T-helper 2 cell treated with Interferon-gamma antibody and Interleukin-4, amounts not matched to agents 5 μg/mL and 100 μg/mL, for 36 hours (primary cell): ENCODE measurements around the gene CAMTA1.
"Not testable (repeated sequence)": the region's sequence is repeated elsewhere in the genome, so short reads cannot be mapped to it uniquely, and the experiment has no call there.

Experiments
- DNase-seq: peaks from one replicate; pipeline ENCODE4 v3.0.0; 2021; ENCODE audit warnings: low spot score
- H3K27ac Mint-ChIP-seq: one replicate; pipeline ENCODE4 v1.8.0; 2021; ENCODE audit warnings: mild to moderate bottlenecking, mixed read lengths
- H3K27me3 Mint-ChIP-seq: one replicate; pipeline ENCODE4 v1.8.0; 2021; ENCODE audit warnings: low read depth, mixed read lengths
- H3K36me3 Mint-ChIP-seq: one replicate; pipeline ENCODE4 v1.8.0; 2021; ENCODE audit warnings: low read depth, mixed read lengths
- H3K4me1 Mint-ChIP-seq: one replicate; pipeline ENCODE4 v1.8.0; 2021; ENCODE audit warnings: low read depth, mixed read lengths
- H3K4me3 Mint-ChIP-seq: one replicate; pipeline ENCODE4 v1.8.0; 2022; ENCODE audit warnings: mild to moderate bottlenecking, moderate library complexity, mixed read lengths
- H3K9me3 Mint-ChIP-seq: one replicate; pipeline ENCODE4 v1.8.0; 2021; ENCODE audit warnings: mixed read lengths

CAMTA1 gene

GRCh38 chr1:7588457-7588827 is 803.2 kb downstream of the CAMTA1 start:
- no peak overlapping the region for H3K27ac Mint-ChIP-seq
- H3K27me3 Mint-ChIP-seq: no peaks in the 10 kb centered on the region
- H3K36me3 Mint-ChIP-seq: no peaks in the 10 kb centered on the region
- H3K4me1 Mint-ChIP-seq: no peaks in the 10 kb centered on the region
- H3K4me3 Mint-ChIP-seq: no peak overlapping the region
- H3K9me3 Mint-ChIP-seq: no peaks in the 10 kb centered on the region
- DNase-seq: no peak

GRCh38 chr1:7589080-7589735 is 804.0 kb downstream of the CAMTA1 start:
- no peaks in the 10 kb centered on the region for H3K9me3 Mint-ChIP-seq
- no peaks in the 10 kb centered on the region for H3K27me3 Mint-ChIP-seq
- no peaks in the 10 kb centered on the region for H3K36me3 Mint-ChIP-seq
- no peak overlapping the region for H3K27ac Mint-ChIP-seq
- no peak overlapping the region for H3K4me3 Mint-ChIP-seq
- no peak for DNase-seq
- no peaks in the 10 kb centered on the region for H3K4me1 Mint-ChIP-seq

GRCh38 chr1:7589774-7590425 is 804.6 kb downstream of the CAMTA1 start:
- H3K36me3 Mint-ChIP-seq: no peaks in the 10 kb centered on the region
- no peak overlapping the region for H3K4me3 Mint-ChIP-seq
- DNase-seq: no peak
- no peak overlapping the region for H3K27ac Mint-ChIP-seq
- no peaks in the 10 kb centered on the region for H3K4me1 Mint-ChIP-seq
- H3K27me3 Mint-ChIP-seq: no peaks in the 10 kb centered on the region
- H3K9me3 Mint-ChIP-seq: no peaks in the 10 kb centered on the region

- H3K36me3 Mint-ChIP-seq: no peaks in the 10 kb centered on the region
- H3K27me3 Mint-ChIP-seq: no peaks in the 10 kb centered on the region
- DNase-seq: no peak
- no peaks in the 10 kb centered on the region for H3K4me1 Mint-ChIP-seq
- no peak overlapping the region for H3K27ac Mint-ChIP-seq
- H3K4me3 Mint-ChIP-seq: no peak overlapping the region
- no peaks in the 10 kb centered on the region for H3K9me3 Mint-ChIP-seq
These were observed 805.2 kb downstream of the CAMTA1 start for GRCh38 chr1:7590426-7590790.

- H3K36me3 Mint-ChIP-seq: no peaks in the 10 kb centered on the region
- H3K4me1 Mint-ChIP-seq: no peaks in the 10 kb centered on the region
- H3K4me3 Mint-ChIP-seq: no peak overlapping the region
- DNase-seq: no peak
- H3K9me3 Mint-ChIP-seq: no peaks in the 10 kb centered on the region
- no peaks in the 10 kb centered on the region for H3K27me3 Mint-ChIP-seq
- no peak overlapping the region for H3K27ac Mint-ChIP-seq
These were observed 806.3 kb downstream of the CAMTA1 start for GRCh38 chr1:7591565-7591964.

GRCh38 chr1:7592120-7592798 is 807.0 kb downstream of the CAMTA1 start:
- Mint-ChIP-seq H3K4me1 (no peaks in the 10 kb centered on the region), H3K27ac (no peak overlapping the region), H3K27me3 (no peaks in the 10 kb centered on the region), H3K9me3 (no peaks in the 10 kb centered on the region), H3K4me3 (no peak overlapping the region), H3K36me3 (no peaks in the 10 kb centered on the region)
- no peak for DNase-seq

- H3K27me3 Mint-ChIP-seq: no peaks in the 10 kb centered on the region
- H3K4me3 Mint-ChIP-seq: no peak overlapping the region
- no peak overlapping the region for H3K27ac Mint-ChIP-seq
- no peak for DNase-seq
- H3K36me3 Mint-ChIP-seq: no peaks in the 10 kb centered on the region
- no peaks in the 10 kb centered on the region for H3K4me1 Mint-ChIP-seq
- no peaks in the 10 kb centered on the region for H3K9me3 Mint-ChIP-seq
These were observed 808.9 kb downstream of the CAMTA1 start for GRCh38 chr1:7594002-7594713.

- no peak for DNase-seq
- H3K9me3 Mint-ChIP-seq: no peaks in the 10 kb centered on the region
- H3K27ac Mint-ChIP-seq: no peak overlapping the region
These were observed 809.6 kb downstream of the CAMTA1 start for GRCh38 chr1:7594714-7595295.

GRCh38 chr1:7595336-7595735 is 810.1 kb downstream of the CAMTA1 start:
- no peak for DNase-seq
- no peak overlapping the region for H3K27ac Mint-ChIP-seq
- no peaks in the 10 kb centered on the region for H3K27me3 Mint-ChIP-seq
- H3K36me3 Mint-ChIP-seq: no peaks in the 10 kb centered on the region
- H3K4me3 Mint-ChIP-seq: no peak overlapping the region
- H3K9me3 Mint-ChIP-seq: no peaks in the 10 kb centered on the region
- no peaks in the 10 kb centered on the region for H3K4me1 Mint-ChIP-seq

More at GRCh38 chr1:7594714-7595295, 809.6 kb downstream of the CAMTA1 start:
- no peaks in the 10 kb centered on the region for H3K36me3 Mint-ChIP-seq
- no peaks in the 10 kb centered on the region for H3K4me1 Mint-ChIP-seq
- H3K27me3 Mint-ChIP-seq: no peaks in the 10 kb centered on the region
- H3K4me3 Mint-ChIP-seq: no peak overlapping the region

- Mint-ChIP-seq H3K4me1 (no peaks in the 10 kb centered on the region), H3K27ac (no peak overlapping the region), H3K27me3 (no peaks in the 10 kb centered on the region), H3K4me3 (no peak overlapping the region), H3K9me3 (no peaks in the 10 kb centered on the region), H3K36me3 (no peaks in the 10 kb centered on the region)
- DNase-seq: no peak
These were observed 811.1 kb downstream of the CAMTA1 start for GRCh38 chr1:7596126-7596965.

- H3K4me3 Mint-ChIP-seq, DNase-seq, H3K4me1 Mint-ChIP-seq, H3K9me3 Mint-ChIP-seq, H3K36me3 Mint-ChIP-seq, H3K27ac Mint-ChIP-seq, H3K27me3 Mint-ChIP-seq: not testable (repeated sequence)
These were observed 812.8 kb downstream of the CAMTA1 start for GRCh38 chr1:7598058-7598457.

- H3K4me3 Mint-ChIP-seq, H3K27me3 Mint-ChIP-seq, H3K4me1 Mint-ChIP-seq, DNase-seq, H3K9me3 Mint-ChIP-seq, H3K27ac Mint-ChIP-seq, H3K36me3 Mint-ChIP-seq: not testable (repeated sequence)
These were observed 819.7 kb downstream of the CAMTA1 start for GRCh38 chr1:7604906-7605305.

- DNase-seq: no peak
- Mint-ChIP-seq H3K4me3 (no peak overlapping the region), H3K36me3 (no peaks in the 10 kb centered on the region), H3K9me3 (no peaks in the 10 kb centered on the region), H3K4me1 (no peaks in the 10 kb centered on the region), H3K27ac (no peak overlapping the region), H3K27me3 (peaks cover 2% of the 10 kb centered on the region)
These were observed 820.8 kb downstream of the CAMTA1 start for GRCh38 chr1:7606096-7606495.
